CD14-positive monocyte (primary cell): ENCODE measurements around the gene GALNT17. TPM values are rescaled to one million over a fixed set of nuclear protein-coding genes. Genes with fewer than 3 reads are reported as not detected.

ENCODE experiments used
- DNase-seq, 3 donors: peaks; one replicate each; pipeline ENCODE4 v3.0.0-alpha.2; 2011 to 2022
- H2AFZ ChIP-seq: 2 replicates; pipeline ENCODE4 v1.6.0; 2012; ENCODE audit warnings: mild to moderate bottlenecking, low read depth, low read length, inconsistent platforms; ENCODE audit not compliant: insufficient read depth, poor library complexity, severe bottlenecking
- H3K27ac ChIP-seq, 2 donors: 1 replicate in 1 of 2; 2 replicates in 1 of 2; pipeline ENCODE4 v1.5.1; 2012 to 2013; ENCODE audit warnings: low read length in 2 of 2, control low read depth in 1 of 2, inconsistent platforms in 1 of 2, low read depth in 1 of 2, mild to moderate bottlenecking in 1 of 2
- H3K27me3 ChIP-seq, 2 donors: one replicate each; pipeline versions ENCODE4 v1.6.0 to v1.6.1; 2011 to 2013; ENCODE audit warnings: low read length in 2 of 2; ENCODE audit not compliant: control insufficient read depth in 2 of 2, insufficient read depth in 2 of 2
- H3K36me3 ChIP-seq, 2 donors: replicated peaks in 1 of 2; 1 replicate in 1 of 2; 2 replicates in 1 of 2; pipeline versions ENCODE4 v1.5.1 to v1.6.1; 2012 to 2013; ENCODE audit warnings: low read length in 2 of 2, control low read depth in 1 of 2, inconsistent platforms in 1 of 2, mild to moderate bottlenecking in 1 of 2; ENCODE audit not compliant: insufficient read depth in 2 of 2, control insufficient read depth in 1 of 2
- H3K4me1 ChIP-seq, 2 donors: 1 replicate in 1 of 2; 2 replicates in 1 of 2; pipeline versions ENCODE4 v1.5.1 to v1.6.1; 2012 to 2013; ENCODE audit warnings: low read length in 2 of 2, control low read depth in 1 of 2, inconsistent platforms in 1 of 2, mild to moderate bottlenecking in 1 of 2, moderate library complexity in 1 of 2; ENCODE audit not compliant: insufficient read depth in 2 of 2, control insufficient read depth in 1 of 2
- H3K4me2 ChIP-seq: replicated peaks from 2 replicates; pipeline ENCODE3; 2012; ENCODE audit warnings: low read length, moderate library complexity, mild to moderate bottlenecking; ENCODE audit not compliant: poor library complexity, severe bottlenecking; ENCODE audit errors: extremely low read depth
- H3K4me3 ChIP-seq, 3 experiments: fragments of 200-600 bp in 1 of 3; sonication (generic) in 1 of 3; replicated peaks in 1 of 3; 1 replicate in 2 of 3; 2 replicates in 1 of 3; pipeline ENCODE4 v1.5.1; 2011 to 2013; ENCODE audit warnings: low read length in 3 of 3, mild to moderate bottlenecking in 3 of 3, control low read depth in 2 of 3, low read depth in 2 of 3, inconsistent platforms in 1 of 3, moderate library complexity in 1 of 3
- H3K79me2 ChIP-seq: 2 replicates; pipeline ENCODE4 v1.6.0; 2012; ENCODE audit warnings: mild to moderate bottlenecking, control low read depth, inconsistent platforms, low read length, moderate library complexity; ENCODE audit not compliant: insufficient read depth
- H3K9ac ChIP-seq: 2 replicates; pipeline ENCODE4 v1.6.0; 2017; ENCODE audit warnings: low read length, mild to moderate bottlenecking; ENCODE audit not compliant: insufficient read depth, poor library complexity, severe bottlenecking
- H3K9me3 ChIP-seq, 2 donors: replicated peaks in 1 of 2; 1 replicate in 1 of 2; 2 replicates in 1 of 2; pipeline versions ENCODE4 v1.5.1 to v1.6.1; 2012 to 2013; ENCODE audit warnings: low read length in 2 of 2, control low read depth in 1 of 2; ENCODE audit not compliant: control insufficient read depth in 1 of 2, insufficient read depth in 1 of 2
- H4K20me1 ChIP-seq: 2 replicates; pipeline ENCODE4 v1.6.0; 2012; ENCODE audit warnings: mild to moderate bottlenecking, low read length, control low read depth, moderate library complexity; ENCODE audit not compliant: insufficient read depth
- H3K27ac Mint-ChIP-seq, 7 donors: one replicate each; pipeline ENCODE4 v1.8.0; 2020; ENCODE audit warnings: mild to moderate bottlenecking in 7 of 7, mixed read lengths in 7 of 7, moderate library complexity in 6 of 7, inconsistent platforms in 2 of 7
- H3K27me3 Mint-ChIP-seq, 3 donors: one replicate each; pipeline ENCODE4 v1.8.0; 2021 to 2022; ENCODE audit warnings: low read depth in 3 of 3, mild to moderate bottlenecking in 3 of 3, mixed read lengths in 3 of 3, moderate library complexity in 3 of 3, inconsistent platforms in 1 of 3
- H3K36me3 Mint-ChIP-seq, 2 donors: one replicate each; pipeline ENCODE4 v1.8.0; 2020; ENCODE audit warnings: mixed read lengths in 2 of 2, inconsistent platforms in 1 of 2, mild to moderate bottlenecking in 1 of 2
- H3K4me1 Mint-ChIP-seq: one replicate; pipeline ENCODE4 v1.8.0; 2020; ENCODE audit warnings: mild to moderate bottlenecking, mixed read lengths
- H3K4me3 Mint-ChIP-seq, 2 donors: one replicate each; pipeline ENCODE4 v1.8.0; 2020; ENCODE audit warnings: mild to moderate bottlenecking in 2 of 2, mixed read lengths in 2 of 2, moderate library complexity in 1 of 2
- H3K9me3 Mint-ChIP-seq, 7 donors: one replicate each; pipeline ENCODE4 v1.8.0; 2020 to 2022; ENCODE audit warnings: mixed read lengths in 7 of 7, mild to moderate bottlenecking in 6 of 7, moderate library complexity in 6 of 7, inconsistent platforms in 2 of 7
- CTCF ChIP-seq: fragments of 200-600 bp; IDR thresholded peaks from one replicate; pipeline ENCODE4 v1.8.0; 2022; ENCODE audit warnings: antibody characterized with exemption, mild to moderate bottlenecking
- WGBS: methylation state at CpG from one replicate; pipeline ENCODE4 v1.1.5; 2013; ENCODE audit warnings: missing lambda C conversion rate; ENCODE audit not compliant: insufficient coverage; 5-methylcytosine and 5-hydroxymethylcytosine counted together
- intact Hi-C, 2 donors: fragments of 100-400 bp; cut with micrococcal nuclease; formaldehyde crosslinking; loops; one replicate each; pipeline versions ENCODE4 v1.15.0 to v1.15.1; 2023
- polyA plus RNA-seq, 3 donors: library from polyadenylated mRNA; depleted of rRNA in 1 of 3; unstranded in 2 of 3; stranded (reverse) in 1 of 3; fragments of 300-500 nt in 2 of 3; fragments of >200 nt in 1 of 3; fragmentation: Illumina TruSeq in 2 of 3; gene quantifications; 1 replicate in 2 of 3; 2 replicates in 1 of 3; pipeline ENCODE4 v1.2.3, GENCODE V29; 2012 to 2021

Gene GALNT17
- polyA plus RNA-seq, 3 donors = not detected

- Mint-ChIP-seq H3K4me1 (no peaks in the 10 kb centered on the region), H3K27ac (no peak overlapping the region), H3K36me3 (no peaks in the 10 kb centered on the region), H3K27me3 (peaks cover 0 to 2% (median 0%) of the 10 kb centered on the region in 3 donors), H3K9me3 (peaks cover 0 to 15% (median 6%) of the 10 kb centered on the region in 7 donors), H3K4me3 (no peak overlapping the region)
- H3K79me2 ChIP-seq = no peaks in the 10 kb centered on the region
- H3K9ac ChIP-seq = no peak overlapping the region
- no peak for DNase-seq
- no peak overlapping the region for H3K27ac ChIP-seq
- H4K20me1 ChIP-seq = no peaks in the 10 kb centered on the region
- intact Hi-C loops = no loop called here
- H3K4me1 ChIP-seq = no peaks in the 10 kb centered on the region
- no peaks in the 10 kb centered on the region for H3K36me3 ChIP-seq
- H3K4me2 ChIP-seq = no peak overlapping the region
- H3K4me3 ChIP-seq = no peak overlapping the region
- H3K9me3 ChIP-seq = peaks cover 5 to 6% of the 10 kb centered on the region in 2 donors
- no peak for TF ChIP-seq CTCF
- no CpG with 5 or more reads among the region's 3 CpGs for WGBS
- H3K27me3 ChIP-seq = no peaks in the 10 kb centered on the region
- no peak overlapping the region for H2AFZ ChIP-seq
These were observed 353.6 kb downstream of the GALNT17 start for GRCh38 chr7:71485586-71485985.

- H3K4me1 ChIP-seq = no peaks in the 10 kb centered on the region
- no peak for TF ChIP-seq CTCF
These were observed 354.5 kb downstream of the GALNT17 start for GRCh38 chr7:71486414-71486813.

More at GRCh38 chr7:71486414-71486813, 354.5 kb downstream of the GALNT17 start:
- no peaks in the 10 kb centered on the region for H3K36me3 ChIP-seq
- intact Hi-C loops = no loop called here
- no peak overlapping the region for H3K9ac ChIP-seq
- H3K79me2 ChIP-seq = no peaks in the 10 kb centered on the region
- H3K27ac ChIP-seq = no peak overlapping the region
- H3K4me2 ChIP-seq = no peak overlapping the region
- H2AFZ ChIP-seq = no peak overlapping the region
- peak overlapping the region in 1 of 7 donors; percentile 15 for H3K27ac Mint-ChIP-seq
- DNase-seq = no peak
- peaks cover 5 to 6% of the 10 kb centered on the region in 2 donors for H3K9me3 ChIP-seq
- H3K4me3 Mint-ChIP-seq = no peak overlapping the region
- no peak overlapping the region for H3K4me3 ChIP-seq
- WGBS = 90% methylated on average over 2 of the region's 5 CpGs
- no peaks in the 10 kb centered on the region for H3K36me3 Mint-ChIP-seq
- no peaks in the 10 kb centered on the region for H3K27me3 ChIP-seq
- H4K20me1 ChIP-seq = no peaks in the 10 kb centered on the region
- no peaks in the 10 kb centered on the region for H3K4me1 Mint-ChIP-seq
- H3K9me3 Mint-ChIP-seq = peaks cover 0 to 12% (median 7%) of the 10 kb centered on the region in 7 donors
- peaks cover 0 to 2% (median 0%) of the 10 kb centered on the region in 3 donors for H3K27me3 Mint-ChIP-seq
